ENCODE results near the gene SYT15. TPM values are rescaled to one million over a fixed set of nuclear protein-coding genes. Genes with fewer than 3 reads are reported as not detected.

SYT15 gene
- total RNA-seq, 1 donor from 2014 or later = 12.5 TPM

DNA sequence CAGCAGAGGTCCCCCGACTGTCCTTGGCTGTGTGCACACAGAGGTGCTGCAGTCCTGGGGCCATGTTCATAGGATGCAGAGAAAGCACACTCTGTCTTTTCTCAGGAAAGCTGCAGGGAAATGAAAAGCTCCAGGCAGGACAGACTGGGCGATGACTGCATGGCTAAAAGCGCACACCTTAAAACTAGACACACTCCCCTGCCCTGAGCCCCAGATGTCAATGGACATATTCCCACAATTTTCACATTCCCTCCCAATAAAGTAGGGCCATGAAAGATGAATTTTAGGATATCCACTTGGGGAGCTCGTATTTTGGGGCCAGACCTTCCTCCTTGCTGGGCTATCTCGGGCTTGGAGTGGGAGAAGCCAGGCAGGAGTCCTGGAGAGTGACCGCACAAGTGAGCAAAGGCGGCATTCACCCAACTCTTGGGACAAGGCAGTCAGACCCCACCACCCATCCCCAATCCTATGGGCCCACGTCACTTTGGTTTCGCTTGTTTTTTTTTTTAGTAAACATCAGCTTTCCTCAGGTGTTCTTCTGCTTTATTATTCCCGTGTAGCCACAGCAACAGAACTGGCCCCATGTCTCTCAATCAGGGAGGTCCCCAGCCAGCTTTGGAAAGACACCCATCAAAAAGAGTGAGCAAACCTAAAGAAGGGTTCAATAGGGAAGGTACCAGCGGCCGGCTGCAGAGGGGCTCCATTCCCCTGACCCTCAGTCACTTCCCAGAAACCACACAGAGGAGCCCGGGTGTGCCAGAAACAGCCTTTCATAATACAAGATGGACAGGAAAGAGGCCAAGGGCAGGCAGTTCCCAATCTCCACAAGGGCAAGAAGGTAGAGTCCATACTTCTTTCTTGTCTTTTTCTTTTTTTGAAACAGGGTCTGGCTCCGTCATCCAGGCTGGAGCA, 35.2 kb upstream of the SYT15 start:
- TF ChIP-seq, protein P1, sequence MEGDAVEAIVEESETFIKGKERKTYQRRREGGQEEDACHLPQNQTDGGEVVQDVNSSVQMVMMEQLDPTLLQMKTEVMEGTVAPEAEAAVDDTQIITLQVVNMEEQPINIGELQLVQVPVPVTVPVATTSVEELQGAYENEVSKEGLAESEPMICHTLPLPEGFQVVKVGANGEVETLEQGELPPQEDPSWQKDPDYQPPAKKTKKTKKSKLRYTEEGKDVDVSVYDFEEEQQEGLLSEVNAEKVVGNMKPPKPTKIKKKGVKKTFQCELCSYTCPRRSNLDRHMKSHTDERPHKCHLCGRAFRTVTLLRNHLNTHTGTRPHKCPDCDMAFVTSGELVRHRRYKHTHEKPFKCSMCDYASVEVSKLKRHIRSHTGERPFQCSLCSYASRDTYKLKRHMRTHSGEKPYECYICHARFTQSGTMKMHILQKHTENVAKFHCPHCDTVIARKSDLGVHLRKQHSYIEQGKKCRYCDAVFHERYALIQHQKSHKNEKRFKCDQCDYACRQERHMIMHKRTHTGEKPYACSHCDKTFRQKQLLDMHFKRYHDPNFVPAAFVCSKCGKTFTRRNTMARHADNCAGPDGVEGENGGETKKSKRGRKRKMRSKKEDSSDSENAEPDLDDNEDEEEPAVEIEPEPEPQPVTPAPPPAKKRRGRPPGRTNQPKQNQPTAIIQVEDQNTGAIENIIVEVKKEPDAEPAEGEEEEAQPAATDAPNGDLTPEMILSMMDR (IDR thresholded peaks at IDR 0.05) = no peak
- H3K4me3 Mint-ChIP-seq (ENCODE audit: unreplicated experiment) = no peak overlapping the region
- no peak for DNase-seq (ENCODE audit: extremely low spot score, unreplicated experiment)
- H3K4me1 Mint-ChIP-seq (ENCODE audit: unreplicated experiment) = peaks cover 24% of the 10 kb centered on the region
- no peak overlapping the region for H3K27ac Mint-ChIP-seq (ENCODE audit: unreplicated experiment)
- no peaks in the 10 kb centered on the region for H3K27me3 Mint-ChIP-seq (ENCODE audit: unreplicated experiment)
- no peaks in the 10 kb centered on the region for H3K9me3 Mint-ChIP-seq (ENCODE audit: unreplicated experiment)
- H3K36me3 Mint-ChIP-seq (ENCODE audit: unreplicated experiment) = no peaks in the 10 kb centered on the region

GRCh38 chr10:46544989-46545791, 33.7 kb upstream of the SYT15 start:
- Mint-ChIP-seq H3K36me3 (ENCODE audit: unreplicated experiment) (no peaks in the 10 kb centered on the region), H3K4me1 (ENCODE audit: unreplicated experiment) (peaks cover 9% of the 10 kb centered on the region), H3K27me3 (ENCODE audit: unreplicated experiment) (no peaks in the 10 kb centered on the region), H3K4me3 (ENCODE audit: unreplicated experiment) (no peak overlapping the region), H3K27ac (ENCODE audit: unreplicated experiment) (no peak overlapping the region), H3K9me3 (ENCODE audit: unreplicated experiment) (no peaks in the 10 kb centered on the region)
- TF ChIP-seq, protein P1 (IDR thresholded peaks at IDR 0.05) = peak; percentile 47
- peak; percentile 84 for DNase-seq (ENCODE audit: extremely low spot score, unreplicated experiment)

DNA sequence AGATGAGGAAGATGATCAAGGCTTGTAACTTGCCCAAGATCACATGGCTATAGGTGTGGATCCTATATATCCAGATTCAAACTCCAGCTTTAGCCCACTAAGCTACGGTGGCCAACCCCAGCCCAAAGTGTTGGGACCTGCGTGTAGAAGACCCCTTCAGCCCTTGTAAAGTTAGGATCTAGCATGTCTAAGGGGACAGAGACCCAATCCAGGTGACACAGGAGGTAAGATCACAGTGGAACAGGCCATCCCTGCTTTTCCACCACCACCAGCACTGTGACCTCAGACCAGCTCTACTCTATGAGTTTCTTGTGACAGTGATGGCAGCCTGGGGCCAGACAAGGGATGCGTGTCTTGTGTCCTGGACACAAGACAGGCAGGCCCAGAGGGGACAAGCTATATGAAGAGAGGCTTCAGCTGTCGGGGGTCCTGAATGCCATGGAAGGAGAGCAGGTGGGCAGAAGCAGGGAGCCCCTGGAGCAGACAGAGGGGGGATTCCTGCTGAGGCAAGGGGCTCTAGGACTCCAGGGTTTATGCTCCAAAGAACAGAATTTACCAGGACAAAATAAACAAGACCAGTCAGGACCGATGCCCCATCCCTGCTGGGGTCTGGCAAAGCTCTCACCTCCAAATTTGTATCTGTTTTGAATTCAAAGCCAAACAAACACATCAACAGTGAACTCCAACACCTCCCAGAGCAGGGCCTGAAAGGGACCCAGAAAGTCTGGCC, 32.9 kb upstream of the SYT15 start:
- Mint-ChIP-seq H3K27ac (ENCODE audit: unreplicated experiment) (no peak overlapping the region), H3K9me3 (ENCODE audit: unreplicated experiment) (no peaks in the 10 kb centered on the region), H3K36me3 (ENCODE audit: unreplicated experiment) (no peaks in the 10 kb centered on the region), H3K27me3 (ENCODE audit: unreplicated experiment) (no peaks in the 10 kb centered on the region), H3K4me1 (ENCODE audit: unreplicated experiment) (peaks cover 1% of the 10 kb centered on the region), H3K4me3 (ENCODE audit: unreplicated experiment) (no peak overlapping the region)
- TF ChIP-seq, protein P1 (IDR thresholded peaks at IDR 0.05) = no peak
- peak; percentile 83 for DNase-seq (ENCODE audit: extremely low spot score, unreplicated experiment)

GRCh38 chr10:46546591-46547540, 32.1 kb upstream of the SYT15 start:
- peak; percentile 85 for DNase-seq (ENCODE audit: extremely low spot score, unreplicated experiment)
- peaks cover under 1% of the 10 kb centered on the region for H3K4me1 Mint-ChIP-seq (ENCODE audit: unreplicated experiment)
- no peak overlapping the region for H3K4me3 Mint-ChIP-seq (ENCODE audit: unreplicated experiment)
- no peaks in the 10 kb centered on the region for H3K36me3 Mint-ChIP-seq (ENCODE audit: unreplicated experiment)
- no peaks in the 10 kb centered on the region for H3K9me3 Mint-ChIP-seq (ENCODE audit: unreplicated experiment)
- H3K27ac Mint-ChIP-seq (ENCODE audit: unreplicated experiment) = no peak overlapping the region
- TF ChIP-seq, protein P1 (IDR thresholded peaks at IDR 0.05) = no peak
- no peaks in the 10 kb centered on the region for H3K27me3 Mint-ChIP-seq (ENCODE audit: unreplicated experiment)

Data from osteocyte (in vitro differentiated cells).